ENCODE data around the gene TRPM2.

TRPM2 gene

DNA sequence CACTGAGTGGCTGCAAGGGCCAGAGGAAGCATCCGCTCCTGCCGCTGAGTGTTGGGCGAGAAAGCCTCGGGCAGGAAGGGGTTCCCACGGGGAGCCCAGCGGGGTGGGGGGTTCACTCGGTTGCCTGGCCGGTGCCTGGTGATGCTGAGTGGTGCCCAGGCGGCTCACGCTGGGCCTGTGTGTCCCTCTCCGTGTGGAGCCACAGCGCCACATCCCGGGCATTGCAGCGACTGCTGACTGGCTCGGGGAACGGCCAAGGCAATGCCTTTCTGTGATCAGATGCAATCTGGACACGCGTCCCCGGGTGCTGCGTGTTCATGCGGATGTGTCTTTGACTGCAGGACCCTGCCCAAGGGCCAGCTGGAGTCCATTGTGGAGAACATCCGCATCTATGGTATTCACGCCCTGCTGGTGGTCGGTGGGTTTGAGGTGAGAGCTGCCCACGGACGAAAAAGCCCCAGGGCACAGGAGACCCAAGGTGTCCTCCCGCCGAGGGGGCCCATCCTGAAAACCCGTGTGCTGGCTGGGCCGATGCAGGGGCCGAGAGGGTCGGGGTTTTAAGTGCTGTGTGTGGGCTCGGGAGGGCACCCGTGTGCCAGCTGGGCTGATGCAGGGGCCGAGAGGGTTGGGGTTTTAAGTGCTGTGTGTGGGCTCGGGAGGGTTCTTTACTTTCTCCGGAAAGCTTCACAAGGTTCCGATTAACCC, 30.6 kb upstream of the TRPM2 start:
- DNase-seq = no peak

GRCh38 chr21:44323591-44323990, 29.8 kb upstream of the TRPM2 start:
- DNase-seq = no peak

GRCh38 chr21:44324106-44324853, 29.1 kb upstream of the TRPM2 start:
- DNase-seq = no peak

GRCh38 chr21:44324854-44325107, 28.6 kb upstream of the TRPM2 start:
- DNase-seq = no peak

DNA sequence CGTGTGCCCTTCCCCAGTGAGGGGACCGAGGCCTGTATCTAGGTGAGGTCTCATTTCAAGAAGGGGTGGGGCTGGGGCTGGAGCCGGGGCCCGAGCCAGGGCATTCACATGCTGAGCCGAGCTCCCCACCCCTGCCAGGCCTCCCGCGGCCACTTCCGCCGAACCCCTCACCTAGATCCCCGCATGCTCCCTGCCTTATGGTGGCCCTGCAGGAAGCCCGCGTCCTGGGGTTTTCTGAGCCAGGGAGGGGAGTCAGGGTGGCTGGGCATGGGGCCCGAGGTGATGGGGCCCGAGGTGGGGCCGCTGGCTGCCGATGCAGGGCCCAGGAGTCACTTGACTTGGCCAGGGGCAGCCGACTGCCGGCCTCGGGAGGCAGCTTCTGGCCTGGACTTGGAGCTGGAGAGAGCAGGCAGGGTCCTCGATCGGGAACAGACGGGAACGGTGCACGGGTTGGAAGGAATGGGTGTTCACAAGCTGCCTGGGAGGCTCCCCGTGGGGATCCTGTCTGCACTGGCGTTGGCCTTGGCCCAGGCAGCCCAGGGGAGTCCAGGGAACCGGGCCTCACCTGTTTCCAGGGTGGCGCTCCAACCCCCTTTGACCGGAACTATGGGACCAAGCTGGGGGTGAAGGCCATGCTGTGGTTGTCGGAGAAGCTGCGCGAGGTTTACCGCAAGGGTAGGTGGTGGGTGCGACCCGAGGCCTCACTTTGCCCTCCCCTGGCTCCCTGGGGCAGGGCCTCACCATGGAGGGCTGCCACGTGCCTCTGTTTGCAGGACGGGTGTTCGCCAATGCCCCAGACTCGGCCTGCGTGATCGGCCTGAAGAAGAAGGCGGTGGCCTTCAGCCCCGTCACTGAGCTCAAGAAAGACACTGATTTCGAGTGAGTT, 27.8 kb upstream of the TRPM2 start:
- no peak for DNase-seq

DNA sequence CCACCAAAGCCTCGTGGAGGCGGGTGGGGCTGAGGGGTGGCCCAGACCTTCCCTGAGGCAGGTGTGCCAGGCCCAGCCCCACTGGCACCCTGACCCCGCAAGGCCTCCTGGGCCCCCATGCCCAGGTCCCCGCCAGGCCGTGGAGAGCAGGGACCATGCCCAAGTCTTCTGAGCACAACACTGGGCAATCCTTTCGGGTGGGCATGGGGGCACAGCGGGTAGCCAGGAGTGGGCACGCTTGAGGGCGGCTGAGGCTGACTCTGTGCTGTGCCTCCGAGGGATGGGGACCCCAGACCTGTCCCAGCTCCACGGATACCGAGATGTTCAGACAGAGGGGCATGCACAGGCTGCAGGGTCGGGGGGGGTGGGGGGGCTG, 27.2 kb upstream of the TRPM2 start:
- DNase-seq = no peak

DNA sequence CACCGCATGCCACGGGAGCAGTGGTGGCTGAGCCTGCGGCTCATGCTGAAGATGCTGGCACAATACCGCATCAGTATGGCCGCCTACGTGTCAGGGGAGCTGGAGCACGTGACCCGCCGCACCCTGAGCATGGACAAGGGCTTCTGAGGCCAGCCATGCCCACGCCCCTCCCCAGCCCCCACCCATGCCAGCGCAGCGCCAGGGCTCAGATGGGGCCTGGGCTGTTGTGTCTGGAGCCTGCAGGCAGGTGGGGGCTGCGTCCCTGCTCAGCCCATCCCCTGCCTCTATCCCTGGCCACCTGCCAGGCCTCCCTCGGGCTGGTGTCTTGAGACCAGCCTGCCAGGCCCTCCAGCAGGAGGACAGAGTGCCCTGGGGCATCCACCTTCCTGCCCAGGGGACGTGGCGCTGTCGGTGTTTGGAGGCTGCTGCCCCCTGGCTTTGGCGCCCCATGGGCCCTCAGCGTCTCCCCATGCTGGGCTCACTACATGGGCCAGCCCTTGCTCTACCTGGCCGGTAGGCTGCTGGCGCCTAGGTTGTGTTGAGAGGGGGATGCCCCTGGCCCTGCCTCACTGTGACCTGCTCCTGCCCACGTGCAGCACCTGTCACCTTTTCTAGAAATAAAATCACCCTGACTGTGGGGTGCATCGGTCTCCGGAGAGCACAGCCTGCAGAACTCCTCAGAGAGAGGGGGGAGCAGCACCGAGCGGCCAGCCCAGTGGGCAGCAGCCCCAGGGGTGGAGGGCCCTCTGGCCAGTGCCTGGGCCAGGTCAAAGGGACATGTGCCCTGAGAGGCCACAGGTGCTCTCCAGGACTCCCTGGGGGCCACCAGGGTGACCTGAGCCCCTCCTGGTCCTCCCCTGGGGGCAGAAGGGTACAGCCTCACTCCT, 26.5 kb upstream of the TRPM2 start:
- DNase-seq = no peak

- no peak for DNase-seq
Measured at GRCh38 chr21:44327603-44327974, 25.8 kb upstream of the TRPM2 start.

- DNase-seq = no peak
Measured at GRCh38 chr21:44328242-44328895, 25.1 kb upstream of the TRPM2 start.

DNA sequence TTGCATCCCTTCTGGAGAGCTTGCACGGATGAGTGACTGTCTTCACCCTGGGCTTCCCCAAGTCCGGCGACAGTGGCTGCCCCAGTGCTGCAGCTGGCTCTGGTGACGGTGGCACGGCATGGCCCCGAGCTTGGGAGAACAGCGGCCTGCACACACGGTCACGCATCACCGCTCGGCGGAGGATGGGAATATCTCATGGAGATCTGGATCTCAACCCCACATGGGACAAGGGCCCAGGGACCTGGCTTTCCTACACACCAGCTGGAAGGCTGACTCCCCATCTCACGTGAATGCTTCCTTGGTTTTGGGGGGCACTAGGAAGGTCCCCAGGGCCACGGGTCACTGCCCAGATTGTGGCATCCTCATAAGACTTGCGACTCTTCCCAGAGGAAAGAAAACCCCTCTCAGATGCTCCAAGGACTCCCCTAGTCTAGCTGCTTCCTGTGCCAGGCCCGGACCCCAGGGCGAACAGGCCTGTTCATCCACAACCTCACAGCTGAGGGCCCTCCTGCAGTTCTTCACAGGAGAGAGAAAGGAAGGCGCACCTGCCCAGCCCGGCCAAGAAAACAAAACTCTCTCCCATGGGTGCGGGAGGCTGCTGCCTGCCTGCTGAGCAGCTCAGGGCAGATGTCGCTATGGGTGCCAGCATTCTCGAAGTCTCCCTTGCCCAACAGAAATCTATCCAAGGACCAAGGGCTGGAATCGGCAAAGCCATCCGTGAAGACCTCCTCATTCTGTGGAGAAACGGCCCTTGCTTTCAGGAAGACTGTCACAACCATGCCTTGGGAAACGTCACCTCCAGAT, 24.1 kb upstream of the TRPM2 start:
- no peak for DNase-seq

- no peak for DNase-seq
Measured at GRCh38 chr21:44329971-44330681, 23.3 kb upstream of the TRPM2 start.

GRCh38 chr21:44330698-44331097, 22.7 kb upstream of the TRPM2 start:
- no peak for DNase-seq

- no peak for DNase-seq
Measured at GRCh38 chr21:44331209-44331608, 22.2 kb upstream of the TRPM2 start.

DNA sequence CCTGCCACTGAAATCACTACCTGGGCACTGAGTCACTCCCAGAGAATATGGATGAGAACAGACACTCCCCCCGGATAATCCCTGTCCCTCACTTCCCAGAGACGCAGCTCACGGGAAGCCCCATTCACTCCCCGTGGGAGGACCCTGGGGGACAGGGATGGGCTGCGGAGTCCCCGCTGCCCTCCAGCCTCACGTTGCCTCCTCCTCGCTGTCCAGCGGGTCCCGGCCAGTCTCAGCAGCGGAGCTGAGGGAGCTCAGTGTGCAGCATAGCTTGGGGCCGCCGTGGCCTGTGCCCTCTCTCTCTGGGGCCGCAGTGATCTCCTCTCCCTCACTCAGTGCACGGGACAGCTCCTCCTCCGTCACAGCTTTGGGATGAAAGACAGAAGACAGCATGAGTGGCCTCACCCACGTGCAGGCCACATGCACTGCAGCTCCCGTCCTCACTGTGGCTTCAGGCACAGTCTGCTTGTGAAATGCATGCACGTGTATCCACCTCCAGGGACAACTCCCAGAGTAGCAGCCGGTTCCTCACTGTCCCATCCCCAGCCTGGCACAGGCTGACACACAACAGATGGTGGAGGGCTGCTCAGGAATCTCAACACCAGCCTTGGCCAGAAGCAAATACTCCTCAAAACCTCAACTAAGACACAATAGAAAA, 21.6 kb upstream of the TRPM2 start:
- no peak for DNase-seq

GRCh38 chr21:44332383-44332782, 21.0 kb upstream of the TRPM2 start:
- no peak for DNase-seq

GRCh38 chr21:44332965-44333364, 20.5 kb upstream of the TRPM2 start:
- no peak for DNase-seq

GRCh38 chr21:44333509-44334328, 19.7 kb upstream of the TRPM2 start:
- no peak for DNase-seq

DNA sequence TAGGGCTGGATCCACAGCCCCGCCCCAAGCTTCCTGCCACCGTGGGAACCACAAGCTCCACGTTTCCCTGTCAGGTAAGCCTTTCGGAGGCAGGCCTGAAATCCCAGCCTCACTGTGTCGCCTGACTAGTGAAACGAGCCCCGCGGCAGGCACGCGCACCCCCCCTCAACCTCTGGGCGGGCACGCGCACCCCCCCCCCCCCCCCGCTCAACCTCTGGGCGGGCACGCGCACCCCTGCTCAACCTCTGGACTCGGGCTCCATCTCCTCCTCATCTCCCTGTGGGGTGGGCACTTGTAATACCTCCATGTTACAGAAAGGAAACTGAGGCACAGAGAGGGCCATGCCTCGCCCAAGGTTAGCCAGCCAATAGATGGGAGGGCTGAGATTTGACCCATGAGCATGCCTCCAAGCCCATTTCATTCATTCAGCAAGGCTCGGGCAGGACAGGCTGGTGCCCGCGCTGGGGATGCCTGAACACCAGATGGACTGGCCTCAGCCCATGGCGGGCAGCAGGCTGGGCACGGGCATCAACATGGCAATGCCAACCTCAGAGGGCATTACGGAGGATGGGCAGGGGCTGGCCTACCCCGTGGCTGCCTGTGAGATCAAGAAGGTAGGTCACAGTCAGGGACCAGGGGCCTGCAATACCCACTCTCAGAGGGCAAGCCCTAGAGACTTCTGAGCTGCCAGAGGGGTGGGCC, 18.9 kb upstream of the TRPM2 start:
- no peak for DNase-seq

All from CD4-positive, alpha-beta T cell treated with Interleukin-17A for 1 hour (primary cell).